Measurements from ENCODE around the gene FSHR.

FSHR gene

GRCh38 chr2:49105506-49105905, 48.8 kb downstream of the FSHR start:
- Histone ChIP-seq H3K4me3 (ENCODE audit: low read depth, low read length) (no peak overlapping the region), H4K8ac (ENCODE audit: low read depth, low read length) (no peak overlapping the region), H3K4me1 (ENCODE audit: control insufficient read depth in 1 of 2, insufficient read depth in 2 of 2, low read length in 2 of 2) (no peaks in the 10 kb centered on the region), H3K4ac (ENCODE audit: low read depth, low read length) (no peak overlapping the region), H2AFZ (ENCODE audit: insufficient read depth, low read length, poor library complexity) (no peak overlapping the region), H3K4me2 (ENCODE audit: low read length) (no peak overlapping the region), H3K36me3 (ENCODE audit: control insufficient read depth in 1 of 2, insufficient read depth in 2 of 2, low read length in 2 of 2) (no peaks in the 10 kb centered on the region), H2AK5ac (ENCODE audit: low read length) (no peak overlapping the region), H2BK120ac (ENCODE audit: insufficient read depth, low read length, poor library complexity) (no peak overlapping the region), H3K27ac (ENCODE audit: low read depth, low read length) (no peak overlapping the region), H3K79me2 (ENCODE audit: control insufficient read depth, insufficient read depth, low read length, poor library complexity) (no peaks in the 10 kb centered on the region), H4K12ac (ENCODE audit: low read depth, low read length) (no peak overlapping the region), H4K91ac (ENCODE audit: low read depth, low read length) (no peak overlapping the region), H3K18ac (ENCODE audit: low read length) (no peak overlapping the region), H3K27me3 (ENCODE audit: insufficient read depth, low read length) (no peaks in the 10 kb centered on the region), H3K9ac (ENCODE audit: low read length) (no peak overlapping the region), H3K23ac (ENCODE audit: low read length) (no peak overlapping the region), H2BK5ac (ENCODE audit: low read depth, low read length, poor library complexity) (no peak overlapping the region), H3K14ac (ENCODE audit: low read length) (no peak overlapping the region), H3K9me3 (ENCODE audit: insufficient read depth, low read depth, low read length) (no peaks in the 10 kb centered on the region), H3K79me1 (ENCODE audit: low read length) (no peaks in the 10 kb centered on the region), H2BK12ac (ENCODE audit: low read length) (no peak overlapping the region)
- DNase-seq: no peak
- no CpG with 5 or more reads among the region's 2 CpGs for WGBS (ENCODE audit: extremely low coverage, insufficient coverage, insufficient read length)

- Histone ChIP-seq H3K14ac (ENCODE audit: low read length) (no peak overlapping the region), H4K12ac (ENCODE audit: low read depth, low read length) (no peak overlapping the region), H3K9me3 (ENCODE audit: insufficient read depth, low read depth, low read length) (no peaks in the 10 kb centered on the region), H2BK5ac (ENCODE audit: low read depth, low read length, poor library complexity) (no peak overlapping the region), H3K4me2 (ENCODE audit: low read length) (no peak overlapping the region), H3K4ac (ENCODE audit: low read depth, low read length) (no peak overlapping the region), H2BK120ac (ENCODE audit: insufficient read depth, low read length, poor library complexity) (no peak overlapping the region), H3K4me3 (ENCODE audit: low read depth, low read length) (no peak overlapping the region), H2AFZ (ENCODE audit: insufficient read depth, low read length, poor library complexity) (no peak overlapping the region), H3K9ac (ENCODE audit: low read length) (no peak overlapping the region), H3K18ac (ENCODE audit: low read length) (no peak overlapping the region), H2BK12ac (ENCODE audit: low read length) (no peak overlapping the region), H3K79me2 (ENCODE audit: control insufficient read depth, insufficient read depth, low read length, poor library complexity) (no peaks in the 10 kb centered on the region), H4K91ac (ENCODE audit: low read depth, low read length) (no peak overlapping the region), H3K79me1 (ENCODE audit: low read length) (no peaks in the 10 kb centered on the region), H3K27ac (ENCODE audit: low read depth, low read length) (no peak overlapping the region), H3K4me1 (ENCODE audit: control insufficient read depth in 1 of 2, insufficient read depth in 2 of 2, low read length in 2 of 2) (no peaks in the 10 kb centered on the region), H2AK5ac (ENCODE audit: low read length) (no peak overlapping the region), H3K23ac (ENCODE audit: low read length) (no peak overlapping the region), H3K36me3 (ENCODE audit: control insufficient read depth in 1 of 2, insufficient read depth in 2 of 2, low read length in 2 of 2) (no peaks in the 10 kb centered on the region), H3K27me3 (ENCODE audit: insufficient read depth, low read length) (no peaks in the 10 kb centered on the region), H4K8ac (ENCODE audit: low read depth, low read length) (no peak overlapping the region)
- DNase-seq: no peak
- WGBS (ENCODE audit: extremely low coverage, insufficient coverage, insufficient read length): no CpG with 5 or more reads among the region's 1 CpG
Observed at GRCh38 chr2:49102146-49102545, 52.2 kb downstream of the FSHR start.

DNA sequence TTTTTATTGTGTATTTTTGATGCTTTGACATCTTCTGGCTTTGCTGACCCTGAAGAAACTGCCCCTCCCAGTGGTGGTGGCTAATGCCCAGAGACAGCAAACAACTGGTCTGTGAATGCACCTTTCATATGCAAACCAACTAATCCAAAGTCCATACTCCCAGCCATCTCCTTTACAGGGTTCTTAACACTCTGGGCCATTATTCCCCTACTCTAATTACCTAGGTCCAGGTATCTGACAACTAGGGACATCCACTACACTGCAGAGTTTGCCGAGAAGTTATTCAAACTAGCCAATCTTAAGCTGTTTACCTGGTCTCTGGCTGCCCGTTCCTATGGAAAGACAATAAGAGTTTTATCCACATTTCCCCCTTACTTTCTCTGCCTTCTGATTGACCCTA, 73.6 kb downstream of the FSHR start:
- no CpG with 5 or more reads among the region's 2 CpGs for WGBS (ENCODE audit: extremely low coverage, insufficient coverage, insufficient read length)
- Histone ChIP-seq H2BK120ac (ENCODE audit: insufficient read depth, low read length, poor library complexity) (no peak overlapping the region), H3K27ac (ENCODE audit: low read depth, low read length) (no peak overlapping the region), H3K79me1 (ENCODE audit: low read length) (no peaks in the 10 kb centered on the region), H3K4me1 (ENCODE audit: control insufficient read depth in 1 of 2, insufficient read depth in 2 of 2, low read length in 2 of 2) (no peaks in the 10 kb centered on the region), H3K36me3 (ENCODE audit: control insufficient read depth in 1 of 2, insufficient read depth in 2 of 2, low read length in 2 of 2) (no peaks in the 10 kb centered on the region), H3K27me3 (ENCODE audit: insufficient read depth, low read length) (no peaks in the 10 kb centered on the region), H3K23ac (ENCODE audit: low read length) (no peak overlapping the region), H3K9ac (ENCODE audit: low read length) (no peak overlapping the region), H3K18ac (ENCODE audit: low read length) (no peak overlapping the region), H3K4me2 (ENCODE audit: low read length) (no peak overlapping the region), H2BK5ac (ENCODE audit: low read depth, low read length, poor library complexity) (no peak overlapping the region), H4K8ac (ENCODE audit: low read depth, low read length) (no peak overlapping the region), H3K4me3 (ENCODE audit: low read depth, low read length) (no peak overlapping the region), H2BK12ac (ENCODE audit: low read length) (no peak overlapping the region), H2AK5ac (ENCODE audit: low read length) (no peak overlapping the region), H3K9me3 (ENCODE audit: insufficient read depth, low read depth, low read length) (peaks cover 5% of the 10 kb centered on the region), H3K14ac (ENCODE audit: low read length) (no peak overlapping the region), H4K12ac (ENCODE audit: low read depth, low read length) (no peak overlapping the region), H3K79me2 (ENCODE audit: control insufficient read depth, insufficient read depth, low read length, poor library complexity) (no peaks in the 10 kb centered on the region), H3K4ac (ENCODE audit: low read depth, low read length) (no peak overlapping the region), H2AFZ (ENCODE audit: insufficient read depth, low read length, poor library complexity) (no peak overlapping the region), H4K91ac (ENCODE audit: low read depth, low read length) (no peak overlapping the region)
- DNase-seq: no peak

DNA sequence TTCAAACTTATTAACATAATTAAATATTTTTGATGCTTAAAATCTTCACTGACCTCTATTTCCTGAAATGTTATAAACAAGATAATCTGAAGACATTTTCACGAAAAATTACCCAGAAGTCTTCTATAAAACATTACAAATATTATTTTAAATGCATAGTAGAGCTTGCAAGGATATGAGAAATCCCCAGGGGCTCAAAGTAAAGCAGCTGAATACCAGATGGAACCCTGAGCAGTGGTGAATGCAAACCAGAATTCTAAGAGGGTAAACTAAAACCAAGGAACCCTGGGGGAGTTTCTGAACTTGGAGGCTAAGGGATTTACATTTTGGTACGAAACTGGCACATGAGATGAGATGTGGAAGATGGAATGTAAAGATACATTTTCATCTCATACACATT, 83.6 kb downstream of the FSHR start:
- Histone ChIP-seq H3K27me3 (ENCODE audit: insufficient read depth, low read length) (no peaks in the 10 kb centered on the region), H4K12ac (ENCODE audit: low read depth, low read length) (no peak overlapping the region), H4K91ac (ENCODE audit: low read depth, low read length) (no peak overlapping the region), H2AK5ac (ENCODE audit: low read length) (no peak overlapping the region), H2BK120ac (ENCODE audit: insufficient read depth, low read length, poor library complexity) (no peak overlapping the region), H3K23ac (ENCODE audit: low read length) (no peak overlapping the region), H3K79me1 (ENCODE audit: low read length) (no peaks in the 10 kb centered on the region), H2BK5ac (ENCODE audit: low read depth, low read length, poor library complexity) (no peak overlapping the region), H3K36me3 (ENCODE audit: control insufficient read depth in 1 of 2, insufficient read depth in 2 of 2, low read length in 2 of 2) (no peaks in the 10 kb centered on the region), H3K9me3 (ENCODE audit: insufficient read depth, low read depth, low read length) (no peaks in the 10 kb centered on the region), H3K4me1 (ENCODE audit: control insufficient read depth in 1 of 2, insufficient read depth in 2 of 2, low read length in 2 of 2) (no peaks in the 10 kb centered on the region), H3K79me2 (ENCODE audit: control insufficient read depth, insufficient read depth, low read length, poor library complexity) (no peaks in the 10 kb centered on the region), H3K4me3 (ENCODE audit: low read depth, low read length) (no peak overlapping the region), H3K4ac (ENCODE audit: low read depth, low read length) (no peak overlapping the region), H2BK12ac (ENCODE audit: low read length) (no peak overlapping the region), H4K8ac (ENCODE audit: low read depth, low read length) (no peak overlapping the region), H3K4me2 (ENCODE audit: low read length) (no peak overlapping the region), H3K9ac (ENCODE audit: low read length) (no peak overlapping the region), H2AFZ (ENCODE audit: insufficient read depth, low read length, poor library complexity) (no peak overlapping the region), H3K14ac (ENCODE audit: low read length) (no peak overlapping the region), H3K27ac (ENCODE audit: low read depth, low read length) (no peak overlapping the region), H3K18ac (ENCODE audit: low read length) (no peak overlapping the region)
- DNase-seq: no peak
- no CpG with 5 or more reads among the region's 2 CpGs for WGBS (ENCODE audit: extremely low coverage, insufficient coverage, insufficient read length)
